K562 (cell line): ENCODE data around the gene SPATA31D4. TPM values are rescaled to one million over a fixed set of nuclear protein-coding genes. Genes with fewer than 3 reads are reported as not detected.

Experiments
- GTF2B ChIP-seq: IDR thresholded peaks from 2 replicates; pipeline ENCODE4 v1.6.1; 2011; ENCODE audit not compliant: insufficient read length; ENCODE audit errors: extremely low read depth
- MEF2A ChIP-seq: IDR thresholded peaks from 2 replicates; pipeline ENCODE4 v1.6.1; 2011; ENCODE audit warnings: low read depth, mild to moderate bottlenecking, low read length, moderate library complexity; ENCODE audit not compliant: control insufficient read depth
- NONO ChIP-seq, 2 experiments: fragments of 200-400 bp in 1 of 2; fragments of 450-650 bp in 1 of 2; formaldehyde crosslinking in 1 of 2; IDR thresholded peaks; 2 replicates each; pipeline ENCODE4 v1.6.1; 2017; ENCODE audit warnings: low read depth in 2 of 2, mild to moderate bottlenecking in 2 of 2, moderate library complexity in 2 of 2, low read length in 1 of 2
- RBM22 ChIP-seq: fragments of 200-400 bp; formaldehyde crosslinking; IDR thresholded peaks from 2 replicates; pipeline ENCODE4 v1.6.1; 2018; ENCODE audit warnings: low read length, low read depth; ENCODE audit not compliant: poor library complexity, severe bottlenecking
- REST ChIP-seq, 2 experiments: fragments of 450-650 bp; formaldehyde crosslinking in 1 of 2; IDR thresholded peaks; 2 replicates each; pipeline versions ENCODE4 v1.4.0 to v1.6.1; 2014 to 2020; ENCODE audit warnings: mild to moderate bottlenecking in 2 of 2, borderline replicate concordance in 1 of 2, low read depth in 1 of 2
- TFAM ChIP-seq: fragments of 250-450 bp; sonication (Bioruptor Pico); conservative IDR thresholded peaks from 2 replicates; pipeline ENCODE4 v1.5.0; 2021; ENCODE audit warnings: mild to moderate bottlenecking, moderate library complexity
- polyA plus RNA-seq, 8 experiments: library from polyadenylated mRNA; depleted of rRNA in 4 of 8; stranded (reverse) in 5 of 8; unstranded in 3 of 8; fragments of >200 nt; fragmentation: Nextera tagmentation in 2 of 8; fragmentation: Illumina TruSeq in 1 of 8; extraction: Ambion mirVana in 2 of 8; extraction: Trizol in 1 of 8; gene quantifications; 2 replicates each; pipeline versions ENCODE4 v1.2.1 to v1.2.3, GENCODE V29; 2011 to 2014; ENCODE audit warnings: inconsistent platforms in 1 of 8, missing spikeins in 1 of 8
- total RNA-seq, 7 experiments: library from RNA; depleted of rRNA in 6 of 7; stranded (reverse); fragments of >200 nt in 6 of 7; fragmentation: Illumina TruSeq in 2 of 7; extraction: Trizol in 2 of 7; gene quantifications; 2 replicates each; pipeline versions ENCODE4 v1.2.1 to v1.2.3, GENCODE V29; 2011 to 2021; ENCODE audit warnings: low replicate concordance in 1 of 7

The SPATA31D4 gene
- total and polyA plus RNA-seq, 9 of the 15 experiments (the other 6 are each of a cell fraction or from before 2014, with no cell fraction given), result not detected

GRCh38 chr9:81898851-81899250, 29.4 kb upstream of the SPATA31D4 start (continued):
- TF ChIP-seq REST (IDR thresholded peaks at IDR 0.05; ENCODE audit: borderline replicate concordance) (no peak), REST (CRISPR knock-in tag; IDR thresholded peaks at IDR 0.05; ENCODE audit: low read depth) (no peak), NONO (IDR thresholded peaks at IDR 0.05; ENCODE audit: low read depth in 2 of 2, low read length in 1 of 2) (no peak), MEF2A (no peak), GTF2B (no peak), RBM22 (no peak), TFAM (no peak)
- TF ChIP-seq, all 486 proteins: peak for 0
